Measurements from ENCODE around the gene SHB.

DNA sequence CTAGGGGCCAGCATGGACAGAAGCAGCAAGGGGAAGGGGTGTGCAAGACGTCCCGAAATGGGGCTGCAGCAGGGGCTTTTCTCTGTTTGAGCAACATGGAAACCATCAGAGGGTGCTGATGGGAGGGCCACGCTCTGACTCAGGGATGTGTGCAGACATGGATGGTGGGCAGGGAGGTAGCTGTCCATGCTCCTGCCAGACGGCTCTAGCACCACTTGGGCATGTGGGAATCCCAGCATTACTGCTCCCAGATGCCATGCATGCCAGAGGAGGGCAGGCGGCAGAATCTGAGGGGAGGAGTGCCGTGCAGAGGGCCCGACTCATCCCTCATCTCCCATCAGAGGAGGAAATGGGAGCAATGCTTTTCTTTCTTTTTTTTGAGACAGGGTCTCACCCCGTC lies 119.5 kb downstream of the SHB start:
- TF ChIP-seq, protein P1, sequence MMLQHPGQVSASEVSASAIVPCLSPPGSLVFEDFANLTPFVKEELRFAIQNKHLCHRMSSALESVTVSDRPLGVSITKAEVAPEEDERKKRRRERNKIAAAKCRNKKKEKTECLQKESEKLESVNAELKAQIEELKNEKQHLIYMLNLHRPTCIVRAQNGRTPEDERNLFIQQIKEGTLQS (IDR thresholded peaks at IDR 0.05), result no peak
- TF ChIP-seq EZH2 (IDR thresholded peaks at IDR 0.05) (no peak), RAD21 (IDR thresholded peaks at IDR 0.05; ENCODE audit: low read depth) (no peak), POLR2AphosphoS5 (IDR thresholded peaks at IDR 0.05; ENCODE audit: low read depth, low read length) (no peak), CEBPB (IDR thresholded peaks at IDR 0.05; ENCODE audit: low read depth) (no peak), JUND (IDR thresholded peaks at IDR 0.05) (no peak), MAX (IDR thresholded peaks at IDR 0.05) (no peak), SRF (IDR thresholded peaks at IDR 0.05; ENCODE audit: low read depth) (no peak), POLR2A (IDR thresholded peaks at IDR 0.05; ENCODE audit: borderline replicate concordance, extremely low read depth, insufficient read depth, insufficient read length) (no peak)
- TF ChIP-seq, protein P2, sequence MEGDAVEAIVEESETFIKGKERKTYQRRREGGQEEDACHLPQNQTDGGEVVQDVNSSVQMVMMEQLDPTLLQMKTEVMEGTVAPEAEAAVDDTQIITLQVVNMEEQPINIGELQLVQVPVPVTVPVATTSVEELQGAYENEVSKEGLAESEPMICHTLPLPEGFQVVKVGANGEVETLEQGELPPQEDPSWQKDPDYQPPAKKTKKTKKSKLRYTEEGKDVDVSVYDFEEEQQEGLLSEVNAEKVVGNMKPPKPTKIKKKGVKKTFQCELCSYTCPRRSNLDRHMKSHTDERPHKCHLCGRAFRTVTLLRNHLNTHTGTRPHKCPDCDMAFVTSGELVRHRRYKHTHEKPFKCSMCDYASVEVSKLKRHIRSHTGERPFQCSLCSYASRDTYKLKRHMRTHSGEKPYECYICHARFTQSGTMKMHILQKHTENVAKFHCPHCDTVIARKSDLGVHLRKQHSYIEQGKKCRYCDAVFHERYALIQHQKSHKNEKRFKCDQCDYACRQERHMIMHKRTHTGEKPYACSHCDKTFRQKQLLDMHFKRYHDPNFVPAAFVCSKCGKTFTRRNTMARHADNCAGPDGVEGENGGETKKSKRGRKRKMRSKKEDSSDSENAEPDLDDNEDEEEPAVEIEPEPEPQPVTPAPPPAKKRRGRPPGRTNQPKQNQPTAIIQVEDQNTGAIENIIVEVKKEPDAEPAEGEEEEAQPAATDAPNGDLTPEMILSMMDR (IDR thresholded peaks at IDR 0.05 in 2 of 3, conservative IDR thresholded peaks at IDR 0.05 in 1 of 3; ENCODE audit: borderline replicate concordance in 1 of 3, insufficient read depth in 1 of 3, low read depth in 2 of 3, low read length in 2 of 3), result no peak
